NCI-H1694 treated with DMSO at 0.1 percent for 48 hours (cell line): Measurements from ENCODE around the gene CCDC40.
"Not testable (repeated sequence)": the region's sequence is repeated elsewhere in the genome, so short reads cannot be mapped to it uniquely, and the experiment has no call there.

Experiments
- DNase-seq: peaks from one replicate; lab custom pipeline; 2025; lab: John Stamatoyannopoulos, UW

The CCDC40 gene

DNA sequence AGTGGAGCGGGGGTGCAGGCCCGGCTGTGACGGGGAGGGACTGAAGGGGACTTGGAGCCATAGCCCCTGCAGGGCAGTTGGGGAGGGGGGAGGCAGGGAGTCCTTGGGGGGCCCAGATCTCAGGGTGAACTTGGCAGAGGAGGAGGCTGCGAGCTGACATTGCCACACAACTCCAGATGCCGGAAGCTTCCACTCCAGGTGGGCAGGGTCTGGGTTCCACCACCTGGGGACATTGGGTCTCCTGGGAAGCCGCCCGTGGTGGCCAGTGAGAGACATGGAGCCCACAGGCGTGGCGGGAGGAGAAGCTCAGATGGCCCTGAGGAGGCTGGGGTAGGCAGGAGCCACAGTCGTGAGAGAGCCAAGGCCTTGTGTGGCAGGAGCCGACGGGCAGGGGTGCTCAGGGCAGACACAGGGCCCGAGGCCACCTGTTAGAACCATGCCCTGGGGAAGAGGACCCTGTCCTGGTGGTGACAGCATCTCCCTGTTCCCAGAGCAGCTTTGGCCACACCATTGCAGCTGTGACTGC, 46.8 kb downstream of the CCDC40 start:
- DNase-seq, result no peak

DNA sequence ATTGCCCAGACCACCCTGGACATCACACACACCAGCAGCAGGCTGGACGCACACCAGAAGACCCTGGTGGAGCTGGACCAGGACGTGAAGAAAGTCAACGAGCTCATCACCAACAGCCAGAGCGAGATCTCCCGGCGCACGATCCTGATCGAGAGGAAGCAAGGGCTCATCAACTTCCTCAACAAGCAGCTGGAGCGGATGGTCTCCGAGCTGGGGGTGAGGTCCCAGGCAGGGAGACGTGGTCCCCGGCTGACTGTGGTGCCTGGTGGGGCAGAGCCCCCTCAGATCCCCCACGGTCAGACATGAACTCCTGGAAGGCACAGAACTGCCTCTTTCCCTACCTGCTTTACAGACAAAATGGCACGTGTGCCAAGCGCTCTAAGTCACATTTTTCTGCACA, 48.3 kb downstream of the CCDC40 start:
- no peak for DNase-seq

DNA sequence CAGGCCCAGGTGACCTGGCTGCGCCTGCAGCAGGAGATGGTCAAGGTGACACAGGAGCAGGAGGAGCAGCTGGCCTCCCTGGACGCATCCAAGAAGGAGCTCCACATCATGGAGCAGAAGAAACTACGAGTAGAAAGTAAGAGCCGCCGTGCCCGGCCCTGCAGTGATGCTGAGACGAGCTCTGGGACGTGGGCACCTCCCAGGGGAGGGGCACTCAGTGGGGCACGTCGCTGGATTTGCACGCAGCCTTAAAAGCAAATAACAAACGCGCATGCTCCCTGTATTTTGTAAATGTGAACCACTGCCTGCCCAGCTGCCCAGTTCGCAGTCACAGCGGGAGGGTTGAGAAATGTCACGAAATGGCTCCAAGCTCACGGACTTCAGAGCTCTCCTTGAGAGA, 49.6 kb downstream of the CCDC40 start:
- DNase-seq, result no peak

- DNase-seq, result no peak
These were observed 50.2 kb downstream of the CCDC40 start for GRCh38 chr17:80086616-80087015.

GRCh38 chr17:80087346-80088265, 51.2 kb downstream of the CCDC40 start:
- DNase-seq, result no peak

DNA sequence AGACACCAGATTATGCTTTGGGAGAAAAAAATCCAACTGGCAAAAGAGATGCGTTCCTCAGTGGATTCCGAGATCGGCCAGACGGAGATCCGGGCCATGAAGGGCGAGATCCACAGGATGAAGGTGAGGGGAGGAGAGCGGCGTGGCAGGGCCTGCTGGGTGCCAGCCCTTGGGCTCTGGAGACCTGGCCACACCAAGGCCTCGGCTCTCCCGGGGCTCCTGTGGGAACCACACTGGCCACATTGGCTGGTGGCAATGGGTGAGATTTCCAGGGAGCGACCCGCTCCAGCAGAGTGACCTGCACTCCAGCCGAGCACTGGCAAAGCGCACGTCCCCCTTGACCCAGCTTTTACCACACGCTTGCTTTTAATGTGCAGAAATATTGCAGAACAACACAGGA, 53.3 kb downstream of the CCDC40 start:
- DNase-seq, result no peak

DNA sequence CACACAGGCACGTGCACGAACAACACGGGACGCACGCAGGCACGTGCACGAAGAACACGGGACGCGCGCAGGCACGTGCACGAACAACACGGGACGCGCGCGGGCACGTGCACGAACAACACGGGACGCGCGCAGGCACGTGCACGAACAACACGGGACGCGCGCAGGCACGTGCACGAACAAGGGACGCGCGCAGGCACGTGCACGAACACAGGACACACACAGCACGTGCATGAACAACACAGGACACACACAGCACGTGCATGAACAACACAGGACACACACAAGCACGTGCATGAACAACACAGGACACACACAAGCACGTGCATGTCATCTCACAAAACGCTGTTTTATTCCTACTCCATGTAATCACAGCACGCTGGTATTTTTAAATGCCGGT, 53.7 kb downstream of the CCDC40 start:
- not testable (repeated sequence) for DNase-seq

DNA sequence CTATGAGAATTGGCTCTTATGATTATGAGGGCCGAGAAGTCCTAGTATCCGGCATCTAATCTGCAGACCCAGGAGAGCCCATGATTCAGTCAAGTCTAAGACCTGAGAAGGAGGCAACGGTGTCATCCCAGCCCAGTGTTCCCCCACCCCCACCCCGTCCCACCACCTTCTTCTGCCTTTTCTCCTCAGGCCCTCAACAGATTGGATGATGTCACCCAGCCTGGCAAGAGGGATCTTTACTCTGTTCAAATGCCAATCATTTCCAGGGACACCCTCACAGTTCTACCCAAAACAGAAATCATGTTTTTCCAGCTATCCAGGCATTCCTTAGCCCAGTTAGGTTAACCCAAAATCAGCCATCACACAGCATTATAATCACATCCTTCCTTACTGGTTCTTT, 54.9 kb downstream of the CCDC40 start:
- DNase-seq, result no peak

- no peak for DNase-seq
These were observed 56.5 kb downstream of the CCDC40 start for GRCh38 chr17:80092959-80093358.

- DNase-seq, result no peak
These were observed 58.8 kb downstream of the CCDC40 start for GRCh38 chr17:80095038-80095843.

DNA sequence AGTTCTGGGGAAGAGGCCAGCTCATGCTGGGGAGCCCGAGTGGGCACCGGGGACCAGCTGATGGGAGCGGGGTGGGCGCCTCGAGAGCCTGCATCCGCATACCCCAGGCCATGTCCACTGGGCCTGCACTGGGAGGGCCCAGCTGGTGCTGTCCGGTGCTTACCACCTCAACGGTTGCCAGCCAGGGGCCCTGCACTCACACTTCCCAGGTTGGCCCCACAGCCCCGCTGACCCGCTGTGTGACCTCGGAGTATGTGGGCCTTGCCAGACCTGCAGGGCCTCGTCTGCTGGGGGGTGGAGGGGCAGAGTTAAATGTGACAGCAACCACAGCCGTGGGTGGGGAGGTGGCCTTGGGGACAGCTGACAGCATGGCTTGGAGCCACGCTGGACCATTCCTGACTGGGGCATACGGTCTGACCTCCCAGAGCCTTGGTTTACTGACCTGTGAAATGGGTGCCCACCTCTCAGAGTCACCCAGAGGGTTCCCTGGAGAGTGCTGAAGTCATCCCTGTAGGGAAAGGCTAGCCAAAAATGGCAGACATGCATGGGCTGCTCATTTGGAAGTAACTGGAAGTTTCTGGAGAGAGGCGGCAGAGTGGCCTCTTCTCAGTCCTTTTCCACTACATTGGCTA, 59.5 kb downstream of the CCDC40 start:
- no peak for DNase-seq

DNA sequence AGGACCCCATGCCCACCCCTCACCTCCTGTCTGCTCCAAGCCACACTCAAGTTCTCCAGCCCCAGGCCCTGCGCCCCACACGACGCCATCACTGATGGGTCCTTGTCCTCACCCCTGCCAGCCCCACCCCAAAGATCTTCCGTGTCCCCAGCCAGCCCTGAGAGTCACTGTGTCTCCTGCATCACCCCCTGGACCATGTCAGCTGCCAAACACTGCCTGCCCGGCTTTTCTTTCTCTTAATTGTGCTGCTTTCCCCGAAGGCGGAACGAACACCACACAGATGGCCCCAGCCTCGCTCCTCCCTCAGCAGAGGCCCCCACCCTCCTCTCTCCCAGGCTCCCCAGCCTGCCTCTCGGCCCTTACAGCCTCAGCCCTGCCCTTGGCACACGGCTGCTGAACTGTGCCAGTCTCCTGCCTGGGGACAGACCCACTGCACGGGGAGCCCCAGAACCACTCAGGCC, 60.1 kb downstream of the CCDC40 start:
- DNase-seq, result peak; percentile 25

DNA sequence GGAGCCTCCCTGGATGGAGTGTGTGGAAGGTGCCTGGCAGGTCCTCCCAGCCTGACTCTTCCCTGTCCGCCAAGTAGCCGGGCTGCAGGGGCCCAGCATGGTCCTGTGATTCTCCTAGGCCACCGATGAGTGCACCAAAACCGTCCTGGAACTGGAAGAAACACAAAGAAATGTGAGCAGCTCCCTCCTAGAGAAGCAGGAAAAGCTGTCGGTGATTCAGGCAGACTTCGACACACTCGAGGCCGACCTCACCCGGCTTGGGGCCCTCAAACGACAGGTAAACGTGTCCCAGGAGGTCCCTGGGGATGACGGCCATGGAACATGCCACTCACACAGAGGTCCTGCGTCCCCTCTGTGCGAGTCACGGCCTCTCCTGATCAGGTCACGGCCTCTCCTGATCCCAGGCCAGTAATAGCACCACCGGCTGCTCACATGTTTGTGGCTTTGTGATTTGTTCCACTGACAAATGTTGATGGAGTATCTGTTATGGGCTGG, 60.7 kb downstream of the CCDC40 start:
- DNase-seq, result no peak

DNA sequence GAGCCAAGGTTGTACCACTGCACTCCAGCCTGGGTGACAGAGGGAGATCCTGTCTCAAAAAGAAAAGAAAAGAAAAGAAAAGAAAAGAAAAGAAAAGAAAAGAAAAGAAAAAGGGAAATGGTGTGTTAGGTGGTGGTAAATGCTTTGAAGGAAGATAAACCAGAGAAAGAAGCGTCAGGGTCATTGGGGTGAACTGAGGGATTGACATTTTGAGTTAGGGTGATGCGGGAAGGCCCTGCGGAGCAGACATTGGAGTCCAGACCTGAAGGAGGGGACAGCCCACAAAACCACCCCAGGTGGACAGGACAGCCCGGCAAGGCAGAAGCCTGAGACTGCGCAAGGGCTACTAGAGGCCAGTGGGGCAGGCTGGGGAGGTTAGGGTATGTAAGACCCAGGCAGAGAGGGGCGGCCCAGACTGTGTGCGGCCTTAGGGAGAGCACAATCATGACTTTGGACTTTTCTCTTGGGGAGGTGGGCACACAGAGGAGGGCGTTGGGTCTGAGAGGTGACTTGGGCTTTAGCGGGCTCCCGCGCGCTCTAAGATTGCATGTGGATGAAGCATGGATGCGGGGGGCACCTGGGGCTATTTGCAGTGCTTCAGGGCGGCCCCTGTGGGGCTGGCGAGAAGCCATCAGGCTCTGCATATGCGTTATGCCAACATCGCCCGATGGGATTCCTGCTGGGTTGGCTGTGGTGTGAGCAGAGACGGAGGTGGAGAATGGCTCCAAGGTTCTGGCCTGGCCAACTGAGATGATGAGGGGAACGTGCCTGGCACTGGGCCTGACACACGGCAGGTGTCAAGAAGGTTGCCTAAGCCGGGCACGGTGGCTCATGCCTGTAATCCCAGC, 61.6 kb downstream of the CCDC40 start:
- no peak for DNase-seq

DNA sequence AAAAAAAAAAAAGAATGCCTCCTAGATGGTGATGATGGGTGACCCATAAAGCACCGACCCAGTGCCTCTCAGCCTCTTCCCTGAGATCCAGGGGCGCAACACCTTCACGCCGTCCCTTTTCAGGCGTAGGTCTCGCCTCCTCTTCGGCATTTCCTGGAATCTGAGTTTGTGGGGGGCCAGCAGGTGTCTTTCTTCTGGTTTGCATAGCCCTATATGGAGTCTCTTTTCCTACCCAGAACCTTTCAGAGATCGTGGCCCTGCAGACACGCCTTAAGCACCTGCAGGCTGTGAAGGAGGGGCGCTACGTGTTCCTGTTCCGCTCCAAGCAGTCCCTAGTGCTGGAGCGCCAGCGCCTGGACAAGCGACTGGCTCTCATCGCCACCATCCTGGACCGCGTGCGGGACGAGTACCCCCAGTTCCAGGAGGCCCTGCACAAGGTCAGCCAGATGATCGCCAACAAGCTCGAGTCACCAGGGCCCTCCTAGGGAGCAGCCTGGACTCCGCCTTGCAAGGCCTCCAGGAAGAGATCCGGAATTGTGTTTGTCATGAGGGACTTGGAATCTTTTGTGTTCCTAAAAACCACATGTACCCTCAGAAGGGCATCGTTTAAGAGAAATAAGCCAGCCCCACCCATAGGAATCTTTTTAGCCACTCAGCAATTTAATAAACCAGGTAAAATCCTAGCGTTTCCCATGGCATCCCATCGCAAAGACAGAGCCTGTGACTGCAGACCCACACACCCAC, 63.0 kb downstream of the CCDC40 start:
- no peak for DNase-seq

GRCh38 chr17:80100035-80100323, 63.5 kb downstream of the CCDC40 start:
- no peak for DNase-seq

DNA sequence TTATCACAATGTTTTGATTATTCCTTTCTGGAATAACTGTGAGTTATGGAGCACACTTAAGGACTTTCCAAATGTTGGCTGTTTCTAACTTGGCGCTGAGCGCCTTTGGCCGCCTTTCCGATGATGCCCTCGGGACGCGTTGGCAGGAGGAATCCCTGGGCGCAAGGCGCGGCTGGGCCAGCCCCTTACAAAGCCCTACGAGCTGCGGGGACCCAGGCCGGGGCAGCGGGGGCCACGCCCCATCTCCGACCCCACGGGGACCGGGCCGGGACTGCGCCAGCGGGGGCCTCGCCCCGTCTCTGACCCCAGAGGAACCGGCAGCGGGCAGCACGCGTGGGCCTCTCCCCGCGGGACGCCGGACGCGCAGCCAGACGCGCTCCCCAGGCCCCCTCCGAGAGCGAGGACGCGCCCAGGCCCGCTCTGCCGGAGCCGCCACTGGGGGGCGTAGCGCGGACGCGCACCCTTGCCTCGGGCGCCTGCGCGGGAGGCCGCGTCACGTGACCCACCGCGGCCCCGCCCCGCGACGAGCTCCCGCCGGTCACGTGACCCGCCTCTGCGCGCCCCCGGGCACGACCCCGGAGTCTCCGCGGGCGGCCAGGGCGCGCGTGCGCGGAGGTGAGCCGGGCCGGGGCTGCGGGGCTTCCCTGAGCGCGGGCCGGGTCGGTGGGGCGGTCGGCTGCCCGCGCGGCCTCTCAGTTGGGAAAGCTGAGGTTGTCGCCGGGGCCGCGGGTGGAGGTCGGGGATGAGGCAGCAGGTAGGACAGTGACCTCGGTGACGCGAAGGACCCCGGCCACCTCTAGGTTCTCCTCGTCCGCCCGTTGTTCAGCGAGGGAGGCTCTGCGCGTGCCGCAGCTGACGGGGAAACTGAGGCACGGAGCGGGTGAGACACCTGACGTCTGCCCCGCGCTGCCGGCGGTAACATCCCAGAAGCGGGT, 64.8 kb downstream of the CCDC40 start, which contains the start of gene GAA:
TSS of gene GAA (plus strand) at position 571 of the 935 bp plus-strand sequence. CDS start 3,006 bp downstream, outside the sequence.
- DNase-seq, result peak; percentile 59

- DNase-seq, result no peak
These were observed 65.7 kb downstream of the CCDC40 start for GRCh38 chr17:80101946-80102663.
